Vagina (tissue), 2 donors: ENCODE data around the gene SLC12A8. TPM values are rescaled to one million over a fixed set of nuclear protein-coding genes. Genes with fewer than 3 reads are reported as not detected.

Experiments
- DNase-seq, 2 donors: peaks; one replicate each; pipeline ENCODE4 v3.0.0-alpha.2; 2017; ENCODE audit errors: extremely low spot score in 2 of 2
- H3K27ac ChIP-seq: fragments of 200-600 bp; sonication (generic); one replicate; pipeline ENCODE4 v1.5.1; 2019
- H3K27me3 ChIP-seq: fragments of 200-600 bp; sonication (generic); one replicate; pipeline ENCODE4 v1.5.1; 2019
- H3K36me3 ChIP-seq, 2 donors: fragments of 200-600 bp; sonication (generic); one replicate each; pipeline ENCODE4 v1.5.1; 2017 to 2019
- H3K4me1 ChIP-seq: fragments of 200-600 bp; sonication (generic); one replicate; pipeline ENCODE4 v1.5.1; 2019
- H3K4me3 ChIP-seq, 2 donors: fragments of 200-600 bp; sonication (generic); 1 replicate in 1 of 2; 2 replicates in 1 of 2; pipeline ENCODE4 v1.5.1; 2016 to 2019
- H3K9me3 ChIP-seq: fragments of 200-600 bp; sonication (generic); one replicate; pipeline ENCODE4 v1.5.1; 2019
- POLR2A ChIP-seq, 2 donors: fragments of 450-650 bp; IDR thresholded peaks; one replicate each; pipeline ENCODE4 v1.6.1; 2017; ENCODE audit warnings: antibody characterized with exemption in 2 of 2, mild to moderate bottlenecking in 2 of 2, moderate library complexity in 2 of 2
- POLR2AphosphoS5 ChIP-seq, 2 donors: sonication (generic); formaldehyde crosslinking; IDR thresholded peaks; one replicate each; pipeline ENCODE4 v1.9.0; 2017; ENCODE audit warnings: antibody characterized with exemption in 2 of 2, mild to moderate bottlenecking in 2 of 2, low read depth in 1 of 2; ENCODE audit not compliant: insufficient read depth in 1 of 2
- intact Hi-C: fragments of 100-400 bp; cut with DNase I; formaldehyde crosslinking; loops from one replicate; pipeline ENCODE4 v1.15.1; 2023
- total RNA-seq: library from RNA; depleted of rRNA; stranded (reverse); fragments of >200 nt; gene quantifications from one replicate; pipeline ENCODE4 v1.2.3, GENCODE V29; 2016
- TF ChIP-seq, protein P1 (sequence below), 3 experiments: fragments of 450-650 bp in 2 of 3; fragments of 200-600 bp in 1 of 3; sonication (generic) in 1 of 3; IDR thresholded peaks; one replicate each; pipeline ENCODE4 v1.5.1; 2017 to 2019; ENCODE audit warnings: antibody characterized with exemption in 3 of 3, mild to moderate bottlenecking in 2 of 3, moderate library complexity in 2 of 3

The SLC12A8 gene
- total RNA-seq, 1 donor from 2014 or later: 6.1 TPM

DNA sequence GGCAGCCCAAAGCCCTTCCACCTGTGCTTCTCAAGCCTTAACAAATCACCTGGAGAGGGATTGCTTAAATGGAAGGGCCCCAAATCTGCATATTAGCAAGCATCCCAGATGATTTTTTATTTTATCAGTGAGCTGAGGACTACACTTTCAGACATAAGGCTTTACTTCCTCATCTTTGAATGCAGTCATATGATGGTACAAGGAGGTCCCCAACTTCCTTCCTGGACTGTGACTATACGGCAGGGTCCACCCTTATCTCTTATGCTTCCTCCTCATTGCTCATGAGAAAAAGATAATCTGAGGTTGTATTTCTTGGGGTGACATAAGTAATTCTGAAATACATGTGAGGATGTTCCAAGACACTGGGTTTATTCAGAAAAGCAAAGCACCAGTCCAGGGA lies 143.1 kb downstream of the SLC12A8 start:
- intact Hi-C loops: no loop called here
- no peaks in the 10 kb centered on the region for H3K4me1 ChIP-seq
- DNase-seq: no peak
- TF ChIP-seq, protein P1, sequence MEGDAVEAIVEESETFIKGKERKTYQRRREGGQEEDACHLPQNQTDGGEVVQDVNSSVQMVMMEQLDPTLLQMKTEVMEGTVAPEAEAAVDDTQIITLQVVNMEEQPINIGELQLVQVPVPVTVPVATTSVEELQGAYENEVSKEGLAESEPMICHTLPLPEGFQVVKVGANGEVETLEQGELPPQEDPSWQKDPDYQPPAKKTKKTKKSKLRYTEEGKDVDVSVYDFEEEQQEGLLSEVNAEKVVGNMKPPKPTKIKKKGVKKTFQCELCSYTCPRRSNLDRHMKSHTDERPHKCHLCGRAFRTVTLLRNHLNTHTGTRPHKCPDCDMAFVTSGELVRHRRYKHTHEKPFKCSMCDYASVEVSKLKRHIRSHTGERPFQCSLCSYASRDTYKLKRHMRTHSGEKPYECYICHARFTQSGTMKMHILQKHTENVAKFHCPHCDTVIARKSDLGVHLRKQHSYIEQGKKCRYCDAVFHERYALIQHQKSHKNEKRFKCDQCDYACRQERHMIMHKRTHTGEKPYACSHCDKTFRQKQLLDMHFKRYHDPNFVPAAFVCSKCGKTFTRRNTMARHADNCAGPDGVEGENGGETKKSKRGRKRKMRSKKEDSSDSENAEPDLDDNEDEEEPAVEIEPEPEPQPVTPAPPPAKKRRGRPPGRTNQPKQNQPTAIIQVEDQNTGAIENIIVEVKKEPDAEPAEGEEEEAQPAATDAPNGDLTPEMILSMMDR (IDR thresholded peaks at IDR 0.05): no peak
- TF ChIP-seq POLR2AphosphoS5 (IDR thresholded peaks at IDR 0.05; ENCODE audit: insufficient read depth in 1 of 2, low read depth in 1 of 2): no peak
- no peak for TF ChIP-seq POLR2A (IDR thresholded peaks at IDR 0.05)
- no peaks in the 10 kb centered on the region for H3K36me3 ChIP-seq
- H3K4me3 ChIP-seq: no peak overlapping the region
- H3K9me3 ChIP-seq: no peaks in the 10 kb centered on the region
- no peaks in the 10 kb centered on the region for H3K27me3 ChIP-seq
- no peak overlapping the region for H3K27ac ChIP-seq

DNA sequence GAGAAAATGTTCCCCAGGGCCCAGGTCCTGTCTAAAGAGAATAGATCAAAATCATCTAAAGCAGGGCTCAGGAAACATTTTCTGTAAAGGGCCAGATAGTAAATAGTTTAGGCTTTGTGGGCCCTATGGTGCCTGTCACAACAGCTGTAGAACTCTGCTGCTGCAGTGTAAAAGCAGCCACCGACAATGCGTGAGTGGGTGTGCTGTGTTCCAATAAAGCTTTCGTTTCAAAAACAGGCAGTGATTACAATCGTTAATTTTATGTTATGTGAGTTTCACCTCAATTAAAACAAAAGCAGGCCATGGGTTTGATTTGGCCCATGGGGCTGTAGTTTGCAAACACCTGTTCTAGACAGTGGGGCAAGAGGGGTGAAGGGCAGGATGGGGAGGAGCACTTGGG lies 144.3 kb downstream of the SLC12A8 start:
- H3K4me3 ChIP-seq: no peak overlapping the region
- H3K36me3 ChIP-seq: no peaks in the 10 kb centered on the region
- H3K9me3 ChIP-seq: no peaks in the 10 kb centered on the region
- H3K27ac ChIP-seq: no peak overlapping the region
- TF ChIP-seq, protein P1 (IDR thresholded peaks at IDR 0.05): no peak
- intact Hi-C loops: no loop called here
- no peaks in the 10 kb centered on the region for H3K4me1 ChIP-seq
- DNase-seq: no peak
- H3K27me3 ChIP-seq: no peaks in the 10 kb centered on the region

DNA sequence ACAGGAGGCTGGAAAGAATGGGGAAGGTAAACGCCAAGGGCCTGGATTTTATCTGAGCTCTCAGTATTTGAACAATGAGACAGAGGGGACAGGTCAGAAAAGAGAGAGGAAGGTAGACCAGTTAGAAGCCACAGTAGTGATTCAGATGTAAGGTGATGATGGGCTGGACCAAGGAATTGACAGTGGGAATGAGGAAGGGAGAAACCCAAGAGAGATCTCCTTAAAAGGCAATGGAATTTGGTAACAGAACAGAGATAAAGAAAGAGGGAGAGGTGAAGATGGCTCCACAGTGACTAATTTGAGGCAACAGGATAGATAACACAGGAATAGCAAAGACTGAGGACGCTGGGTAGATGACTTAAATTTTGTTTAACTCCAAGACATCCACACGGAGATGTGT lies 145.3 kb downstream of the SLC12A8 start:
- no peaks in the 10 kb centered on the region for H3K36me3 ChIP-seq
- no peaks in the 10 kb centered on the region for H3K27me3 ChIP-seq
- no peak overlapping the region for H3K4me3 ChIP-seq
- H3K27ac ChIP-seq: no peak overlapping the region
- TF ChIP-seq POLR2AphosphoS5 (IDR thresholded peaks at IDR 0.05; ENCODE audit: insufficient read depth in 1 of 2, low read depth in 1 of 2): no peak
- TF ChIP-seq, protein P1 (IDR thresholded peaks at IDR 0.05): no peak
- TF ChIP-seq POLR2A (IDR thresholded peaks at IDR 0.05): no peak
- no peak for DNase-seq
- no peaks in the 10 kb centered on the region for H3K4me1 ChIP-seq
- intact Hi-C loops: no loop called here
- no peaks in the 10 kb centered on the region for H3K9me3 ChIP-seq

DNA sequence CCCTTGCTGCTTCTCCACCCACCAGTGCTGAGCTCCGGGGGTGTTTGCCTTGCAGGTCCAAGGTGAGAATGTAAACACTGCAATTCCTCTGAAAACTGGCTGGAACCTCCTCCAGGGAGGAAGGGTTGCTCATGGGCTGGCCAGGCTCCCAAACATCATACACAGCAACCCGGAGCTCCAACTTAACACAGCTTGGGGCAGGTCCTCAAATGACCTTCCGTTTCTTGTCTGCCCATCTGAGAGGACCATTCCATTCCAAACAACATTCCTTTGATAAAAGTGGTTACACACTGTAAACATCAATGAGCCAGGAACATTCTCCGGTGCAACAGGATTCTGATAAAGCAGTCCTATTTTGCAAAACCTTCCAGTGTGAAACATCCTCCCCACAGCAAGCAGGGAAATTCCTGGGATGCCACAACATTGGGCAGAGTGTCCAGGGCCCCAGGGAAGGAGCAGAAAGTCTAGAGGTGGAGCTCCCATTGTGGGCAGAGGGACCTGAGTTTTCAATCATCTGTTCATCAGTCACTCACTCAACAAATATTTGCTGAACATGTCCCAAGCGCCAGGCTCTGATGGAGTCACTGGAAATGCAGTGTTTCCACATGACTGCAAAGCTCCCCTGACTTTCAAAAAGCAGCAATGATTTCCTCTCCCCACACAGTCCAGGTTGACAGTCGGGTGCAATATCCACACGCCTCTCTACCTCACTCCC lies 149.5 kb downstream of the SLC12A8 start:
- intact Hi-C loops: no loop called here
- no peaks in the 10 kb centered on the region for H3K36me3 ChIP-seq
- no peaks in the 10 kb centered on the region for H3K27me3 ChIP-seq
- no peak overlapping the region for H3K27ac ChIP-seq
- peak in 1 of 2 donors; percentile 7 for TF ChIP-seq POLR2AphosphoS5 (IDR thresholded peaks at IDR 0.05; ENCODE audit: insufficient read depth in 1 of 2, low read depth in 1 of 2)
- no peak for TF ChIP-seq POLR2A (IDR thresholded peaks at IDR 0.05)
- H3K4me3 ChIP-seq: no peak overlapping the region
- no peak for DNase-seq
- no peaks in the 10 kb centered on the region for H3K9me3 ChIP-seq
- H3K4me1 ChIP-seq: peaks cover 5% of the 10 kb centered on the region

DNA sequence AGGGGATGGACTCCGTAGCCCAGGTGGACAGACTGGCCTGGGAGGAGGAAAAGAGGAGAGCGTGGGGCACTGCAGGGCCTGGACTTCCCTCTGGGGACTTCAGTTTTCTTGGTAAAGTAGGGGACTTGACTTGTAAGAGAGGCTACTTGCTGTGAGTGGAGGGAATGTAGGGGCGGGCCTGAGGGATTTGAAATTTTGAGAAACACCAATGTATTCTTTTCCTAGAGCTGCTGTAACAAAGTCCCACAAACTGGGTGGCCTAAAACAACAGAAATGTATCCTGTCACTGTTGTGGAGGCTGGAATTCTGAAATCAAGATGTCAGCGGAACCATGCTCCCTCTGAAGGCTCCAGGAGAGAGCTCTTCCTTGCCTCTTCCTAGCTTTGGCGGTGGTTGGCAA lies 150.9 kb downstream of the SLC12A8 start:
- Histone ChIP-seq H3K9me3 (no peaks in the 10 kb centered on the region), H3K4me3 (no peak overlapping the region), H3K27me3 (no peaks in the 10 kb centered on the region), H3K4me1 (peaks cover 16% of the 10 kb centered on the region), H3K36me3 (no peaks in the 10 kb centered on the region), H3K27ac (peak overlapping the region; percentile 5)
- intact Hi-C loops: no loop called here
- TF ChIP-seq POLR2AphosphoS5 (IDR thresholded peaks at IDR 0.05; ENCODE audit: insufficient read depth in 1 of 2, low read depth in 1 of 2) (no peak), POLR2A (IDR thresholded peaks at IDR 0.05) (no peak)
- TF ChIP-seq, protein P1 (IDR thresholded peaks at IDR 0.05): no peak
- DNase-seq: no peak
